NOMO-1 treated with dmso at 0.1 percent for 144 hours (cell line): ENCODE data around the gene COX4I1.
"Not testable (repeated sequence)": the region's sequence is repeated elsewhere in the genome, so short reads cannot be mapped to it uniquely, and the experiment has no call there.

ENCODE experiments used
- DNase-seq: peaks from one replicate; lab custom pipeline; 2025; ENCODE audit not compliant: unreplicated experiment; lab: John Stamatoyannopoulos, UW

Gene COX4I1

GRCh38 chr16:85823328-85823920 is 23.9 kb downstream of the COX4I1 start:
- DNase-seq, result no peak

DNA sequence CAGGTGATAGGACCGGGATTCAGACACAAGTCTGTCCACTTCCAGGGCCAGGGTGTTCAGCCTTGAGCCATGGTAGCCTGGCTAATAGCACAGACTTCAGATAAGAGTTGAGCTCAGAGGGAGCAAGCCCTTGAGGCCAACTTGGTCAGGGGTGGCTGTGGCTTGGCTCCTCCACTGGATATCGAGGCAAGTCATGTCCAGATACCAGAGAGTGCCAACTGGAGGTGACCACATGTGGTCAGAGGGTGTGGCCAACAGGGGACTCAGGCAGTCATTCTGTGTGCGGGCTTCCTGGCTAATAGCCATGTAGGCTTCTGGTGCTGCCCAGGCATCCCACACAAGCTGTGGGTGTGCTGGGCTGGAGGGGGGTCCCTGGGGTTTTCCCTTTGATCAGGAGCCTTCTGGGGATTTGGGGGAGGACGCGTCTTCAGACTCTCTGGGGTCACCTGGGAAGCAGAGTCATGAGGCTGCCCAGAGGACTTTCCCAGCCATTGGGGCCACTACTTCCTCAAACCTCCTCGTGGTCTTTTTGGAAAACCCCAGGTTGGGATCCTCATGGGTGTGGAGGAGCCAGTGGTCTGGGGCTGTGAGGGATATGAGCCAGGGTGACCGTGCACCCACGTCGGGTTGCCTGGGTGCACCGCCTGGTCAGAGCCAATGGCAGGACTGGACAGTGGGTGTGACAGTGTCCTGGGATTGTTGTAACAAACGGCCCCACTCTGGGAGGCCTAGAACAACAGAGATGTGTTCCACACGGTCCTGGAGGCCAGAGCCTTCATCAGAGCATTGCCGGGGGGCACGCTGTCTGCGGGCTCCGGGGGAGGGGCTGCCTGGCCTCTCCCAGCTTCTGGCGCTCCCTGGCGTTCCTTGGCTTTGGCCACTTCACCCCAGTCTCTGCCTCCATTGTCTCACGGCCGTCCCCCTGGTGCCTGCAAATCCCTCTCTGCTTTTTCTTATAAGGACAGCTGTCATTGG is 25.0 kb downstream of the COX4I1 start:
- DNase-seq, result no peak

GRCh38 chr16:85825326-85825725 is 25.8 kb downstream of the COX4I1 start:
- DNase-seq, result no peak

DNA sequence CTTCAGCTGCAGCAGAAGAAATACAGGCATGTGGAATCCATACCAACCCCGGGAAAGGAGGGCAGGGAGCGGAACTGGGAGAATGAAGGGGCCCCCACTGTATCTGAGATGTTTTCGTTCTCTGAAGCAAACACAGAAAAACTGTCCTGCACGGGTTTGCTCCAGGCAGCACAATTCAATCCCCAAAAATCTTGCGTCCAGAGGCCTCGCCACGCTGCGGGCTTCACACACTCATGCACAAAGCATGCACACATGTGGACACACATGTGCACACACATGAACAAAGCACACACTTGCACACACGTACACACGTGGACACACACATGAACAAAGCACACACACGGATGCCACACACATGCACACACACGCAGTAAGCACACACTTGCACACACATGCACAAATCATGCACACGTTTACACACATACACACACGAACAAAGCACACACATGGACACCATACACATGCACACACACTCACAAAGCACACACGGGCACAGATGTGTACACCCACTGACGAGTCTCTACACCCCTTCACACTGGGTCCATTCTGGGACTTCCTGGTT is 27.3 kb downstream of the COX4I1 start:
- no peak for DNase-seq

DNA sequence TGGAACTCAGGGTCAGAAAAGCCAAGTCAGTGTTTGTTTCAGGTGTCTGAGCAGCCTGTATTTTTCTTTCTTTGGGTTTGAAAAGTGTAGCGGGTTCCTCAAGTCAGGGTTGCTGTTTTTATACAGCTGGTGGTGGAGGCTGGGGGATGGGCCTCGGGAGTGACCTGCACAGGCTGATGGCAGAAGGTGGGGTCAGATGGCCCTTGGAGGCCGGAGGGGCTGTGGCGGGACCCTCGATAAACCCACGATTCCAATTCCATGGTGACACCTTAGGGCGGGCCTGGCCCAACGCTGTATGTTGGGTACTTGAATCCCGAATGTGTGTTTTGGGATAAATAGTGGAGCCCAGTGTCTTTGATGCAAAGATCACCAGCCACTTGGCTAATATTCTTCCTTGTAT is 28.7 kb downstream of the COX4I1 start:
- DNase-seq, result no peak

GRCh38 chr16:85829171-85829719 is 29.8 kb downstream of the COX4I1 start:
- DNase-seq, result no peak

DNA sequence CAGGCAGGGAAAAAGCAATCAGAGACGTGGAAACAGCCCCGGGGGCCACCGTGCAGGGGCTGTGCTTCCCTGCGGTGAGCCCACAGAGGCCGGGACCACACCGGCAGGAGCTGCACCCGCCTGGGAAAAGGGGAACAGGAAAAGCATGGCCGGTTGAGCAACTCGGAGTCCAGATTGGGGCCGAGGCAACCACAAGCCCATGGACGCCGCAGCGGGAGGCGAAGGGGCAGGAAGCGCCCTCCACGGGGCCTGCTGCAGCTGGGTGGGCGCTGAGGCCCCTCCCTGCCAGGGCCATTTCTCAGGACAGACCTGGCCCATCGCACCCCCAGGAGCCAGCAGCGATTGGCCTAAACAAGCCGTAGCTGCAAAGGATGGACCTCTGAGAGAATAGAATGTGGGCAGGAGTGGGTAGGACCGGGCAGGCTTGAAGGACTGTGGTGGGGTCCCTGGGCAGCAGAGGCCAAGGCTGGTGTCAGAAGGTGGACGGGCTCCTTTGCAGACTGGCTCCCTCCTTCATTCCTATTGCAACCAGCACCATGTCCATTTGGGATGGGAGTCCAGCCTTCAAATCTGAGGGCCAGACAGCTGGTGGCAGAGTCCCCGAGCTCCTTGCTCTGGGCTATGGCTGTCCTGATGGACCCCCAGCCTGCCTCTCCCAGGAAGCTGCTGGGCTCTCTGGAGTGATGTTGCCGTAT is 30.4 kb downstream of the COX4I1 start:
- DNase-seq, result peak; percentile 75

DNA sequence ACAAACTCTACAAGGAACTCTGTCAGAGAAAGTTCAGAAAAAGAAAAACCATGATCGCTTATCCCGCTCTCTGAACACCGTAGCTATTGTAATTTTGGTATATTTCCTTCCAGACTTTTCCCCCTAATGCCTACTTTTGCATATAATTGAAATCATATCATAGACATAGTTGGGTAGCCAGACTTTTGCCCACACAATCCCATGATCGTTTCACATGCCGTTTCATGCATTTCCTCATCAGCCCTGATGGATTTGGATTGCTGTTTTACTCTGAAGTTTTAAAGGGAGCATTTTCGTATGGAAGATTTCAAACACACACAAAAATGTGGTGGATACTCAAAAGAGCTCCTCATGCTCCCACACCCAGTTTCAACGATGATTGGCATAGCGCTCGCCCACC is 31.3 kb downstream of the COX4I1 start:
- DNase-seq, result no peak

- DNase-seq, result no peak
Measured at GRCh38 chr16:85832570-85833218, 33.2 kb downstream of the COX4I1 start.

GRCh38 chr16:85833219-85833920 is 33.9 kb downstream of the COX4I1 start:
- no peak for DNase-seq

DNA sequence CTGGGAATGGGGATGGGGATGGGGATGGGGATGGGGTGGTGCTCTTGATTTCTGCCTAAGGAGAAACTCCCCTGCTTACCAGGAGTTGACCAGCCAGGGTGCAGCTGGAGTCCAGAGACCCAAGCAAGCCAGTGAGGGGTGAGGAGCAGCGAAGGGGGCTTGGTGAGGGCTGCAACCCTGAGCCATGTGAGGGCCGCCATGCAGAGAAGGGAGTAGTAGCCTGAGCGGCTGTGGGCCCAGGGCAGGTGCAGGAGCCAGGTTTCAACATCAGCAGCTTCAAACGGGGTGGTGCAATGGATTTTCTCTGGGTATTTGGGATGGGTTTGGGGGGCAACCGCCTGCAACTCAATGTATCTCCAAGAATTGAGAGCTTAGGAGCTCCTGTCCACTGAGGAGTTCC is 35.2 kb downstream of the COX4I1 start:
- DNase-seq, result no peak

- no peak for DNase-seq
Measured at GRCh38 chr16:85835227-85835751, 35.8 kb downstream of the COX4I1 start.

DNA sequence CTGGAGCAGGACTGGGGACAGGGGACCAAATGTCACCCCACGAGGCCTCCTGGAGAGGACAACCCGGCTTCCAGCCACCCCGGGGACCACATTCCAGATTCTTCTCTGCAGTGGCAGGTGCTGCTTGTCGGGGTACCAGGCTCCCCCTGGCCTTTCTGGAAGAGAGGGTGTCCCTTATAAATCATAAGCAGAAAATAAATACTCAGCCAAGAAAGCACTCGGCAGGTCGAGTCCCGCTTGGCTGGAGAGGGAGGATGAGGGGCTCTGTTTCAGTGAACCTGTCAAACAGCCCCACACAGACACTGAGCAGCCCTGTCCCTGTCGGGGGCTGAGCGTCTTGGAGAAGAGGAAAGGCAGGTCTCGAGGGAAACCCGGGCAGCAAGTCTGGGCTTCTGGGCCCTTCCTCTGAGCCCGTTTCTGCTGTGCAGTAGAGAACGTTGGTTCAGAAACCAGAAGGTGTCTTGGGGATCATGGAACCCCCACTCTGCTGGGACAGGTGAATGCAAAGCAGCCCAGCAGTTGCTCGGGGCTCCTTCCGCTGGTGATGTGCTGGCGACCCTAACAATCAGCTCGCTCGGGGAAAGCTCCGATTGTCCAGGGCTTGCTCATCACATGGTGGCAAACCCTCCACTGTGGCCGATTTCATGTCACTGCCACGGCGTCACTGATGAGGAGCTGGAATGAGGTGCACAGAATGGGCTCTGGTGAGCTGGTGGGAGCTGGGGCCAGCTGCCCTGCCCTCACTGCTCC is 36.6 kb downstream of the COX4I1 start:
- DNase-seq, result no peak

GRCh38 chr16:85836706-85837582 is 37.4 kb downstream of the COX4I1 start:
- peak; percentile 43 for DNase-seq

DNA sequence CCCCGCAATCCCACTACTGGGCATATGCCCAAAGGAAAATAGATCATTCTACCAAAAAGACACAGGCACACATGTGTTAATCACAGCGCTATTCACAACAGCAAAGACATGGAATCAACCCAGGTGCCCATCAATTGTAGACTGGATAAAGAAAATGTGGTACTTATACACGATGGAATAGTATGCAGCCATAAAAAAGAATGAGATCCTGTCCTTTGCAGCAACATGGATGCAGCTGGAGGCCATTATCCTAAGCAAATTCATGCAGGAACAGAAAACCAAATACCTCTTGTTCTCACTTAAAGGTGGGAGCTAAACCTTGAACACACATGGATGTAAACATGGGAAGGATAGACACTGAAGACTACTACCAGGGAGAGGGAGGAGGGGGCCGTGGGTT is 38.2 kb downstream of the COX4I1 start:
- DNase-seq, result not testable (repeated sequence)

DNA sequence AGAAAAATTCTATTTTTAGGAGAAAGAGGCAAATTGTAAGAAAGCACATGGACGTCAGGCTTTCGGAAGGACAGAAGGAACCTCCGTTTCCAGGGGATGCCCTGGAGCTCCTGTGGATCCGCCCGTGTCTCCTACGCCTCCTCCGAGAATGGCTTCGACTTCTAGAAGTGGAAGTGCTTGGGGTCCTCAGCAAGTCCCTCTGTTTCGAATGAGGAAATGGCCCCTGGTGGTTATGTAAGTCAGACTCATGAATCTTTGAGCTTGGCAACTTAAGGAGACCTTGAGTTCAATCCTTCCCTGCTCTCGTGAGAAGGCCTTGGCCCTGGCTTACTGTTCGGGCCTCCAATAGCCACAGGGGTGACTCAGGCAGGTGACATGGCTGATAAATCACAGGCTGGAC is 38.9 kb downstream of the COX4I1 start:
- peak; percentile 84 for DNase-seq

DNA sequence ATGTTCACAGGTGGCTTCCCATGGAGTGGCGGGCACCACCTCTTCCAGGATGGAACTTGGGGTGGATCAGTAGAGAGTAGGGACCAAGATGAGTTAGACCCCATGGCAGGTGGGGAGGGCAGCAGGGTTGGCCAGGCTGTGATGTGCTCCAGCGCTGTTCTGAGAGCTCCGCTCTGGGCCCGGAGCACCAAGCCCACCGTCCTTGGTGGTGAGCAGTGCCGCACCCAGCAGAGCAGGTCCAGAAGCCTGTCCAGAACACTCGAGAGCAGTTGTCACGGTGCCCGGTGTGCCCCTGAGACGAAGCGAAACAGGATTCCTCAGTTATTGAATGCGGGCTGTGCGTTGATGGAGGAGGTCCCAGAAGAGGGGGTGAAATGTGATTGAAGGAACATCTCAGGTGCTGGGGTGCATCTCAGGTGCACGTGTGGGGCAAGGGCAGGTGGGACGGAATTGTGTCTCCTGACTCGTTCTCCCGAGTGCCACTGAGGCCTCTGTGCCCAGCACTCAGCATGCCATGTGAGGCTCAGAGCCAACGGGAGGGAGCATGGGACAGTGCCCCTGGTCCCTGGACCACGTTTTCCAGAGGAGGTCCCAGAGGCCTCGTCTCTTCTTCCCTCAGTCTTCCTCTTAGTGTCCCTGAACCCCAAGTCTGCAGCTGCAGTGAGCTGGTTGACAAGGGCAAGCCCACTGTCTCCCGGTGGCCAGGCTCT is 39.5 kb downstream of the COX4I1 start:
- no peak for DNase-seq
